HepG2 (cell line): ENCODE measurements around the gene ONECUT3. TPM values are rescaled to one million over a fixed set of nuclear protein-coding genes. Genes with fewer than 3 reads are reported as not detected.

Source experiments
- ATAC-seq: fragments of 200-7000 bp; cut with Tn5 transposase; 3 replicates; pipeline ENCODE4 v1.9.1; 2020; ENCODE audit warnings: mild to moderate bottlenecking, moderate library complexity
- BruUV-seq: library from RNA; stranded (reverse); fragments of 400-500 nt; replicated peaks from 2 replicates; lab custom pipeline; 2021; lab: Mats Ljungman, UMichigan
- CTCF ChIA-PET: fragments of 300-600 bp; formaldehyde crosslinking; extraction: SDS; loops from one replicate; lab custom pipeline; 2021; ENCODE audit warnings: low total read pairs, inconsistent platforms, low intra/inter-chr PET ratio; lab: Yijun Ruan, JAX
- POLR2A ChIA-PET: fragments of 350-600 bp; sonication (Branson Sonifier 250); formaldehyde crosslinking; loops from one replicate; lab custom pipeline; 2020; ENCODE audit warnings: antibody characterized with exemption, inconsistent platforms; lab: Yijun Ruan, JAX
- DNase-seq: peaks from one replicate; pipeline ENCODE4 v3.0.0-alpha.2; 2015; ENCODE audit warnings: low spot score
- FAIRE-seq: peaks from 3 replicates; lab custom pipeline; 2011; peaks lifted over from hg19 to GRCh38; lab: Jason Lieb, UNC
- H2AFZ ChIP-seq: one replicate; pipeline ENCODE4 v1.6.1; 2011; ENCODE audit warnings: low read length, inconsistent platforms
- H3K27ac ChIP-seq: fragments of 300-600 bp; 3 replicates; pipeline ENCODE4 v1.8.0; 2011; ENCODE audit warnings: mixed run types, mild to moderate bottlenecking, mixed read lengths, low read length, inconsistent platforms; ENCODE audit not compliant: insufficient read depth; ENCODE audit errors: extremely low read length
- H3K27me3 ChIP-seq, 2 experiments: fragments of 200-600 bp in 1 of 2; 2 replicates in 1 of 2; 3 replicates in 1 of 2; pipeline versions ENCODE4 v1.6.0 to v1.8.0; 2011; ENCODE audit warnings: low read length in 2 of 2, mild to moderate bottlenecking in 2 of 2, moderate library complexity in 2 of 2, inconsistent platforms in 1 of 2; ENCODE audit not compliant: insufficient read depth in 2 of 2, control insufficient read depth in 1 of 2
- H3K36me3 ChIP-seq, 2 experiments: fragments of 200-600 bp in 1 of 2; replicated peaks in 1 of 2; 2 replicates in 1 of 2; 3 replicates in 1 of 2; pipeline versions ENCODE4 v1.5.1 to v1.8.0; 2011; ENCODE audit warnings: low read length in 2 of 2, inconsistent platforms in 1 of 2; ENCODE audit not compliant: insufficient read depth in 2 of 2, control insufficient read depth in 1 of 2
- H3K4me1 ChIP-seq: 2 replicates; pipeline ENCODE4 v1.5.1; 2012; ENCODE audit warnings: low read length, inconsistent platforms; ENCODE audit not compliant: insufficient read depth
- H3K4me2 ChIP-seq: 2 replicates; pipeline ENCODE4 v1.6.0; 2011; ENCODE audit warnings: low read depth, low read length, inconsistent platforms
- H3K4me3 ChIP-seq, 3 experiments: fragments of 200-600 bp in 1 of 3; sonication (generic), shearing (Covaris generic) in 1 of 3; replicated peaks in 1 of 3; 2 replicates each; pipeline ENCODE4 v1.5.1; 2011 to 2016; ENCODE audit warnings: low read length in 3 of 3, inconsistent platforms in 2 of 3, low read depth in 2 of 3, mild to moderate bottlenecking in 2 of 3, control low read depth in 1 of 3, mixed read lengths in 1 of 3; ENCODE audit not compliant: insufficient read depth in 1 of 3
- H3K79me2 ChIP-seq: one replicate; pipeline ENCODE4 v1.6.1; 2011; ENCODE audit warnings: low read length, inconsistent platforms; ENCODE audit not compliant: insufficient read depth
- H3K9ac ChIP-seq: 2 replicates; pipeline ENCODE4 v1.6.0; 2011; ENCODE audit warnings: mild to moderate bottlenecking, low read depth, low read length, inconsistent platforms; ENCODE audit not compliant: insufficient read depth
- H3K9me3 ChIP-seq: 2 replicates; pipeline ENCODE4 v1.5.1; 2012; ENCODE audit warnings: mild to moderate bottlenecking, low read length
- H4K20me1 ChIP-seq: 2 replicates; pipeline ENCODE4 v1.6.0; 2011; ENCODE audit warnings: inconsistent platforms, mild to moderate bottlenecking, low read length, moderate library complexity; ENCODE audit not compliant: insufficient read depth
- AGO1 ChIP-seq: fragments of 200-400 bp; formaldehyde crosslinking; IDR thresholded peaks from 2 replicates; pipeline ENCODE4 v1.6.1; 2017; ENCODE audit warnings: mild to moderate bottlenecking, low read depth, low read length, moderate library complexity; ENCODE audit not compliant: poor library complexity, severe bottlenecking
- EED ChIP-seq: sonication (generic); formaldehyde crosslinking; IDR thresholded peaks from 2 replicates; pipeline ENCODE4 v1.5.0; 2020; ENCODE audit warnings: mild to moderate bottlenecking, missing genetic modification reagents
- FUBP1 ChIP-seq: sonication (generic); formaldehyde crosslinking; IDR thresholded peaks from 2 replicates; pipeline ENCODE4 v1.5.1; 2020; ENCODE audit warnings: missing genetic modification reagents, mild to moderate bottlenecking, borderline replicate concordance
- HMG20A ChIP-seq: IDR thresholded peaks from 2 replicates; pipeline ENCODE4 v1.6.1; 2016; ENCODE audit warnings: borderline replicate concordance
- PBX3 ChIP-seq: sonication (generic); formaldehyde crosslinking; IDR thresholded peaks from 2 replicates; pipeline ENCODE4 v1.8.1; 2023; ENCODE audit warnings: missing genetic modification reagents, inconsistent platforms, borderline replicate concordance
- PCBP2 ChIP-seq: fragments of 200-400 bp; formaldehyde crosslinking; optimal IDR thresholded peaks from 2 replicates; pipeline ENCODE3; 2018; ENCODE audit warnings: low read length, low read depth; ENCODE audit not compliant: poor library complexity, severe bottlenecking
- PHF5A ChIP-seq: IDR thresholded peaks from one replicate; pipeline ENCODE4 v1.6.1; 2018; ENCODE audit warnings: low read depth, missing genetic modification reagents; ENCODE audit not compliant: unreplicated experiment
- SP5 ChIP-seq: IDR thresholded peaks from 2 replicates; pipeline ENCODE4 v1.6.1; 2016; ENCODE audit warnings: low read depth, borderline replicate concordance
- ZNF280D ChIP-seq: sonication (generic); formaldehyde crosslinking; IDR thresholded peaks from 2 replicates; pipeline ENCODE4 v1.5.1; 2020; ENCODE audit warnings: mild to moderate bottlenecking, missing genetic modification reagents
- ZNF383 ChIP-seq: sonication (generic); formaldehyde crosslinking; IDR thresholded peaks from 2 replicates; pipeline ENCODE4 v1.4.0; 2020; ENCODE audit warnings: missing genetic modification reagents, mild to moderate bottlenecking, borderline replicate concordance
- ZNF44 ChIP-seq: sonication (generic); formaldehyde crosslinking; IDR thresholded peaks from 2 replicates; pipeline ENCODE4 v1.5.1; 2020; ENCODE audit warnings: mild to moderate bottlenecking, missing genetic modification reagents
- ZNF552 ChIP-seq: sonication (generic); formaldehyde crosslinking; IDR thresholded peaks from 2 replicates; pipeline ENCODE4 v1.9.0; 2022; ENCODE audit warnings: missing genetic modification reagents, mild to moderate bottlenecking, borderline replicate concordance
- ZNF580 ChIP-seq: IDR thresholded peaks from 2 replicates; pipeline ENCODE4 v1.6.1; 2016; ENCODE audit warnings: low read depth, borderline replicate concordance
- ZNF589 ChIP-seq: sonication (generic); formaldehyde crosslinking; conservative IDR thresholded peaks from 2 replicates; pipeline ENCODE4 v1.8.0; 2022; ENCODE audit warnings: mild to moderate bottlenecking, moderate library complexity, missing genetic modification reagents
- ZNF713 ChIP-seq: sonication (generic); formaldehyde crosslinking; IDR thresholded peaks from 2 replicates; pipeline ENCODE4 v1.4.0; 2020; ENCODE audit warnings: mild to moderate bottlenecking, missing genetic modification reagents
- ZNF850 ChIP-seq: sonication (generic); formaldehyde crosslinking; conservative IDR thresholded peaks from 2 replicates; pipeline ENCODE4 v1.9.0; 2021; ENCODE audit warnings: mild to moderate bottlenecking, missing genetic modification reagents
- ZSCAN9 ChIP-seq: IDR thresholded peaks from 2 replicates; pipeline ENCODE4 v1.6.1; 2016; ENCODE audit warnings: borderline replicate concordance
- whole genome bisulfite sequencing: methylation state at CpG from one replicate; pipeline ENCODE4 v1.1.6; 2017; ENCODE audit warnings: low lambda C conversion rate; 5-methylcytosine and 5-hydroxymethylcytosine counted together
- in situ Hi-C: cut with HindIII; loops from 2 replicates; pipeline ENCODE4 v1.10.0; 2017; ENCODE audit warnings: low pct_unique_long_range_greater_than_20kb; ENCODE audit not compliant: extremely low pct_ligation_motif_present
- intact Hi-C: fragments of 100-400 bp; cut with micrococcal nuclease; formaldehyde crosslinking; loops from one replicate; pipeline ENCODE4 v1.10.0; 2022; ENCODE audit not compliant: unreplicated experiment
- polyA plus RNA-seq, 8 experiments: library from polyadenylated mRNA; depleted of rRNA in 3 of 8; stranded (reverse) in 7 of 8; unstranded in 1 of 8; fragments of >200 nt; fragmentation: Illumina TruSeq in 4 of 8; extraction: Trizol in 4 of 8; gene quantifications; 2 replicates each; pipeline versions ENCODE4 v1.2.1 to v1.2.3, GENCODE V29; 2011 to 2016; ENCODE audit warnings: low read depth in 4 of 8, missing spikeins in 1 of 8, mixed read lengths in 1 of 8; ENCODE audit not compliant: insufficient read depth in 1 of 8
- total RNA-seq, 5 experiments: library from RNA; depleted of rRNA; stranded (reverse); fragments of >200 nt; fragmentation: Illumina TruSeq; extraction: Trizol; gene quantifications; 2 replicates each; pipeline ENCODE4 v1.2.3, GENCODE V29; 2016; ENCODE audit warnings: low read depth in 1 of 5

Gene ONECUT3
- total and polyA plus RNA-seq, 2 of the 13 experiments (the other 11 are each of a cell fraction or from before 2014, with no cell fraction given): under 0.01 TPM; not detected in 1

GRCh38 chr19:1824252-1824622 is 70.9 kb downstream of the ONECUT3 start:
- Histone ChIP-seq H3K9ac (no peak overlapping the region), H3K36me3 (peaks cover 25 to 37% of the 10 kb centered on the region in 2 experiments; a peak in 4 of 5 replicates), H3K79me2 (no peaks in the 10 kb centered on the region), H4K20me1 (no peaks in the 10 kb centered on the region), H2AFZ (no peak overlapping the region), H3K27me3 (no peaks in the 10 kb centered on the region), H3K9me3 (no peaks in the 10 kb centered on the region), H3K27ac (no peak overlapping the region), H3K4me3 (no peak overlapping the region), H3K4me2 (no peak overlapping the region), H3K4me1 (no peaks in the 10 kb centered on the region)
- no TSS peak for BruUV-seq
- FAIRE-seq (no peak), ATAC-seq (no peak), DNase-seq (no peak)
- CTCF ChIA-PET: no interaction called here
- intact Hi-C loops: no loop called here
- POLR2A ChIA-PET: no interaction called here
- 98% methylated on average over 14 of the region's 14 CpGs for WGBS
- in situ Hi-C loops: loop anchor here (5.0 kb wide), 1 partner anchor 47 kb away; no protein-coding TSS in a partner anchor
- TF ChIP-seq AGO1 (no peak), HMG20A (CRISPR knock-in tag) (no peak), PCBP2 (no peak), SP5 (CRISPR knock-in tag) (no peak), ZNF580 (no peak), ZNF552 (CRISPR knock-in tag) (no peak), EED (CRISPR knock-in tag) (no peak), ZNF383 (no peak), ZNF850 (no peak), ZNF280D (CRISPR knock-in tag) (no peak), FUBP1 (CRISPR knock-in tag) (no peak), PBX3 (CRISPR knock-in tag) (no peak), PHF5A (CRISPR knock-in tag) (no peak), ZSCAN9 (CRISPR knock-in tag) (no peak), ZNF713 (no peak), ZNF44 (CRISPR knock-in tag) (no peak), ZNF589 (CRISPR knock-in tag) (no peak)
